Left lung (tissue), 10 donors: ENCODE data around the gene LNX2. TPM values are rescaled to one million over a fixed set of nuclear protein-coding genes. Genes with fewer than 3 reads are reported as not detected.
"Not testable (repeated sequence)": the region's sequence is repeated elsewhere in the genome, so short reads cannot be mapped to it uniquely, and the experiment has no call there.

Experiments used
- ATAC-seq: fragments of 200-7000 bp; cut with Tn5 transposase; one replicate; pipeline ENCODE4 v1.9.1; 2020; ENCODE audit warnings: moderate library complexity
- DNase-seq, 4 donors: peaks; one replicate each; pipeline ENCODE4 v3.0.0-alpha.2; 2013 to 2020
- H3K27ac ChIP-seq, 2 donors: fragments of 200-600 bp; sonication (generic) in 1 of 2; one replicate each; pipeline versions ENCODE4 v1.5.0 to v1.8.0; 2020 to 2021
- H3K27me3 ChIP-seq, 2 donors: fragments of 200-600 bp; sonication (generic) in 1 of 2; one replicate each; pipeline versions ENCODE4 v1.5.0 to v1.8.0; 2020 to 2021
- H3K36me3 ChIP-seq, 2 donors: fragments of 200-600 bp; sonication (generic) in 1 of 2; one replicate each; pipeline versions ENCODE4 v1.5.0 to v1.8.0; 2020 to 2021
- H3K4me1 ChIP-seq, 2 donors: fragments of 200-600 bp; one replicate each; pipeline ENCODE4 v1.8.0; 2021
- H3K4me3 ChIP-seq, 2 donors: fragments of 200-600 bp; sonication (generic) in 1 of 2; one replicate each; pipeline versions ENCODE4 v1.5.0 to v1.8.0; 2020 to 2021; ENCODE audit warnings: mild to moderate bottlenecking in 1 of 2
- H3K9me3 ChIP-seq, 2 donors: fragments of 200-600 bp; sonication (generic) in 1 of 2; one replicate each; pipeline versions ENCODE4 v1.5.0 to v1.8.0; 2020 to 2021
- intact Hi-C, 2 donors: fragments of 100-400 bp; cut with DNase I; formaldehyde crosslinking; loops; one replicate each; pipeline versions ENCODE4 v1.11.2 to v1.14.2; 2022
- polyA plus RNA-seq, 6 donors: library from polyadenylated mRNA; unstranded; fragments of 120-200 nt; gene quantifications; one replicate each; pipeline ENCODE4 v1.2.1, GENCODE V29; 2013; ENCODE audit not compliant: insufficient read length in 6 of 6
- total RNA-seq, 2 donors: library from RNA; stranded (reverse); fragmentation: NEBNext Ultra II Directional; extraction: Animal tissue kit (Norgen Biotek cat#: 25700); gene quantifications; one replicate each; pipeline ENCODE4 v1.2.1, GENCODE V29; 2021
- TF ChIP-seq, protein P1 (sequence below), 2 donors: fragments of 200-600 bp; sonication (generic) in 1 of 2; IDR thresholded peaks; one replicate each; pipeline versions ENCODE4 v1.5.0 to v1.8.0; 2021; ENCODE audit warnings: antibody characterized with exemption in 2 of 2
- donor health status: DM: no; HTN: yes; CAD: no.
- donor health status: DM: no; HTN: no; CAD: no.

LNX2 gene
- total and polyA plus RNA-seq, 8 donors = 16.0 to 25.9 (median 17.8) TPM

GRCh38 chr13:27631156-27631555 lies 10.8 kb upstream of the LNX2 start:
- Histone ChIP-seq H3K27ac (no peak overlapping the region), H3K9me3 (no peaks in the 10 kb centered on the region), H3K4me1 (no peaks in the 10 kb centered on the region), H3K4me3 (no peak overlapping the region), H3K36me3 (peaks cover 0 to 11% of the 10 kb centered on the region in 2 donors), H3K27me3 (no peaks in the 10 kb centered on the region)
- no peak for DNase-seq
- TF ChIP-seq, protein P1, sequence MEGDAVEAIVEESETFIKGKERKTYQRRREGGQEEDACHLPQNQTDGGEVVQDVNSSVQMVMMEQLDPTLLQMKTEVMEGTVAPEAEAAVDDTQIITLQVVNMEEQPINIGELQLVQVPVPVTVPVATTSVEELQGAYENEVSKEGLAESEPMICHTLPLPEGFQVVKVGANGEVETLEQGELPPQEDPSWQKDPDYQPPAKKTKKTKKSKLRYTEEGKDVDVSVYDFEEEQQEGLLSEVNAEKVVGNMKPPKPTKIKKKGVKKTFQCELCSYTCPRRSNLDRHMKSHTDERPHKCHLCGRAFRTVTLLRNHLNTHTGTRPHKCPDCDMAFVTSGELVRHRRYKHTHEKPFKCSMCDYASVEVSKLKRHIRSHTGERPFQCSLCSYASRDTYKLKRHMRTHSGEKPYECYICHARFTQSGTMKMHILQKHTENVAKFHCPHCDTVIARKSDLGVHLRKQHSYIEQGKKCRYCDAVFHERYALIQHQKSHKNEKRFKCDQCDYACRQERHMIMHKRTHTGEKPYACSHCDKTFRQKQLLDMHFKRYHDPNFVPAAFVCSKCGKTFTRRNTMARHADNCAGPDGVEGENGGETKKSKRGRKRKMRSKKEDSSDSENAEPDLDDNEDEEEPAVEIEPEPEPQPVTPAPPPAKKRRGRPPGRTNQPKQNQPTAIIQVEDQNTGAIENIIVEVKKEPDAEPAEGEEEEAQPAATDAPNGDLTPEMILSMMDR (IDR thresholded peaks at IDR 0.05) = no peak
- no peak for ATAC-seq
- intact Hi-C loops = no loop called here

GRCh38 chr13:27628766-27629165 lies 8.4 kb upstream of the LNX2 start:
- intact Hi-C loops, H3K4me3 ChIP-seq, H3K27me3 ChIP-seq, H3K9me3 ChIP-seq, ATAC-seq, DNase-seq, H3K27ac ChIP-seq: not testable (repeated sequence)
- peaks cover 0 to 20% of the 10 kb centered on the region in 2 donors for H3K36me3 ChIP-seq
- peaks cover 2 to 17% of the 10 kb centered on the region in 2 donors for H3K4me1 ChIP-seq

GRCh38 chr13:27628081-27628480 lies 7.8 kb upstream of the LNX2 start:
- peaks cover 9 to 24% of the 10 kb centered on the region in 2 donors for H3K4me1 ChIP-seq
- no peak overlapping the region for H3K4me3 ChIP-seq
- DNase-seq = no peak
- intact Hi-C loops = no loop called here
- no peaks in the 10 kb centered on the region for H3K9me3 ChIP-seq
- ATAC-seq = no peak
- H3K27me3 ChIP-seq = no peaks in the 10 kb centered on the region
- TF ChIP-seq, protein P1 (IDR thresholded peaks at IDR 0.05) = no peak
- peaks cover 0 to 16% of the 10 kb centered on the region in 2 donors for H3K36me3 ChIP-seq
- H3K27ac ChIP-seq = no peak overlapping the region

- TF ChIP-seq, protein P1 (IDR thresholded peaks at IDR 0.05) = no peak
- Histone ChIP-seq H3K27ac (no peak overlapping the region), H3K27me3 (no peaks in the 10 kb centered on the region), H3K4me1 (peaks cover 11 to 31% of the 10 kb centered on the region in 2 donors), H3K9me3 (no peaks in the 10 kb centered on the region), H3K36me3 (peaks cover 0 to 12% of the 10 kb centered on the region in 2 donors), H3K4me3 (no peak overlapping the region)
- DNase-seq (no peak), ATAC-seq (no peak)
- intact Hi-C loops = no loop called here
Measured at GRCh38 chr13:27627380-27627779, 7.1 kb upstream of the LNX2 start.

DNA sequence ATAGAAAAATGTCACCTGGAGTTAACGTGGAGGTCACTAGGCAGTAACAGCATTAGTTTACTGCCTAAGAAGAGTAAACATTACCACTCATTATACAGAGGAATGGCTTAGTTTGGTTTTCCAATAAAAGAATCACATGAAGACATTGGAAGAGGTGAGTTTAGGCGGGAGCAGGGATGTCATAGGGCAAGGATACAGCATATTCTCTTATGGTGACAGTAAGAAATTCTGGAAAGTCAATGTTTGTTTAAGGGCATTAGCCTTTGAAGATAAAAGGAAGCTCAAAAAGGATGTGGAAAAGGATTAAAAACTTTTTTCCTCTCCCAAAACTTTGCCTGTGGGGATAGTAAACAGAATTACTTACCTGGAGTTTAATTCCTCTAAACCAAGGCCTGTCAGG lies 5.5 kb upstream of the LNX2 start:
- Histone ChIP-seq H3K4me3 (no peak overlapping the region), H3K9me3 (no peaks in the 10 kb centered on the region), H3K27me3 (no peaks in the 10 kb centered on the region), H3K36me3 (peaks cover 0 to 12% of the 10 kb centered on the region in 2 donors), H3K27ac (no peak overlapping the region), H3K4me1 (peaks cover 11 to 34% of the 10 kb centered on the region in 2 donors)
- TF ChIP-seq, protein P1 (IDR thresholded peaks at IDR 0.05) = no peak
- intact Hi-C loops = no loop called here
- DNase-seq (no peak), ATAC-seq (no peak)

- intact Hi-C loops = no loop called here
- H3K27me3 ChIP-seq = no peaks in the 10 kb centered on the region
- peak overlapping the region in 1 of 2 donors; percentile 8 for H3K4me3 ChIP-seq
- peaks cover 11 to 41% of the 10 kb centered on the region in 2 donors for H3K4me1 ChIP-seq
- DNase-seq = no peak
- TF ChIP-seq, protein P1 (IDR thresholded peaks at IDR 0.05) = no peak
- ATAC-seq = peak; percentile 6
- H3K27ac ChIP-seq = peak overlapping the region in 1 of 2 donors; percentile 29
- H3K36me3 ChIP-seq = peaks cover 0 to 12% of the 10 kb centered on the region in 2 donors
- no peaks in the 10 kb centered on the region for H3K9me3 ChIP-seq
Measured at GRCh38 chr13:27624071-27624470, 3.7 kb upstream of the LNX2 start.
